A549 (cell line): ENCODE results near the gene PDZD4.

Experiments used
- CTCF ChIP-seq: fragments of >200 bp; sonication (Bioruptor Twin); formaldehyde crosslinking; IDR thresholded peaks from 3 replicates; pipeline ENCODE4 v1.5.1; 2016
- EHF ChIP-seq: fragments of 250-450 bp; sonication (Bioruptor Pico); IDR thresholded peaks from 2 replicates; pipeline ENCODE4 v1.5.0; 2020; ENCODE audit warnings: mild to moderate bottlenecking
- HDAC2 ChIP-seq: fragments of 200-600 bp; sonication (generic); IDR thresholded peaks from 2 replicates; pipeline ENCODE4 v1.6.1; 2016
- JUN ChIP-seq, 2 experiments: fragments of >200 bp; sonication (Bioruptor Twin); formaldehyde crosslinking; IDR thresholded peaks; 2 replicates in 1 of 2; 3 replicates in 1 of 2; pipeline ENCODE4 v1.6.1; 2016 to 2017
- POLR2A ChIP-seq: IDR thresholded peaks from 2 replicates; pipeline ENCODE4 v1.6.1; 2012; ENCODE audit warnings: mild to moderate bottlenecking, low read length
- RAD21 ChIP-seq, 2 experiments: fragments of >200 bp in 1 of 2; sonication (Bioruptor Twin) in 1 of 2; formaldehyde crosslinking in 1 of 2; IDR thresholded peaks in 1 of 2; conservative IDR thresholded peaks in 1 of 2; 2 replicates in 1 of 2; 3 replicates in 1 of 2; pipeline ENCODE4 v1.6.1; 2012 to 2018; ENCODE audit warnings: inconsistent platforms in 1 of 2
- ZSCAN20 ChIP-seq: fragments of 250-450 bp; sonication (Bioruptor Pico); IDR thresholded peaks from 2 replicates; pipeline ENCODE4 v1.8.0; 2022; ENCODE audit warnings: mild to moderate bottlenecking, moderate library complexity

GRCh38 chrX:153870791-153871360 is 40.5 kb upstream of the PDZD4 start:
- no peak for TF ChIP-seq POLR2A
- no peak for TF ChIP-seq JUN (IDR thresholded peaks at IDR 0.05)
- TF ChIP-seq CTCF: no peak
- TF ChIP-seq EHF: no peak
- TF ChIP-seq RAD21 (conservative IDR thresholded peaks at IDR 0.05 in 1 of 2, IDR thresholded peaks at IDR 0.05 in 1 of 2): no peak
- no peak for TF ChIP-seq HDAC2
- no peak for TF ChIP-seq ZSCAN20 (CRISPR knock-in tag)
